ENCODE measurements around the gene NAPA.

DNA sequence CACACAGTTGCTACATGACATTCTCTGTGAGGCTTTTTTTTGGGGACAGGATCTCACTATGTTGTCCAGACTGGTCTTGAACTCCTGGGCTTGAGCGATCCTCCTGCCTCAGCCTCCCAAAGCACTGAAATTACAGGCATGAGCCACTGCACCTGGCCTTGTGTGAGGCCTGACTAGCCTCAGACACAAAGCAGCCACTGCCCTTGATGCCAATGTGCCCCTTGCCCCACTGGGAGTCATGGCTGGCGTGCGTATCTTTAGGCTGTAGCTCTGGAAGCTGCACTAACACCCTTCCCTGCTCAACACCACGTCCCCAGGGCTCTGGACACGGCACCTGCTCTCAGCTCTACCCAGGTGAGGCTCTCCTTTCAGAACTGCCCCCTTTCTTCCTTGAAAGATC, 16.3 kb downstream of the NAPA start:
- no peak for TF ChIP-seq POLR2A (IDR thresholded peaks at IDR 0.05)
- TF ChIP-seq, protein P1, sequence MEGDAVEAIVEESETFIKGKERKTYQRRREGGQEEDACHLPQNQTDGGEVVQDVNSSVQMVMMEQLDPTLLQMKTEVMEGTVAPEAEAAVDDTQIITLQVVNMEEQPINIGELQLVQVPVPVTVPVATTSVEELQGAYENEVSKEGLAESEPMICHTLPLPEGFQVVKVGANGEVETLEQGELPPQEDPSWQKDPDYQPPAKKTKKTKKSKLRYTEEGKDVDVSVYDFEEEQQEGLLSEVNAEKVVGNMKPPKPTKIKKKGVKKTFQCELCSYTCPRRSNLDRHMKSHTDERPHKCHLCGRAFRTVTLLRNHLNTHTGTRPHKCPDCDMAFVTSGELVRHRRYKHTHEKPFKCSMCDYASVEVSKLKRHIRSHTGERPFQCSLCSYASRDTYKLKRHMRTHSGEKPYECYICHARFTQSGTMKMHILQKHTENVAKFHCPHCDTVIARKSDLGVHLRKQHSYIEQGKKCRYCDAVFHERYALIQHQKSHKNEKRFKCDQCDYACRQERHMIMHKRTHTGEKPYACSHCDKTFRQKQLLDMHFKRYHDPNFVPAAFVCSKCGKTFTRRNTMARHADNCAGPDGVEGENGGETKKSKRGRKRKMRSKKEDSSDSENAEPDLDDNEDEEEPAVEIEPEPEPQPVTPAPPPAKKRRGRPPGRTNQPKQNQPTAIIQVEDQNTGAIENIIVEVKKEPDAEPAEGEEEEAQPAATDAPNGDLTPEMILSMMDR (IDR thresholded peaks at IDR 0.05), result no peak
- TF ChIP-seq EP300 (IDR thresholded peaks at IDR 0.05), result no peak

All from stomach (tissue), 4 donors.